Middle frontal gyrus (tissue), 1 donor: ENCODE data around the gene KLHL24.
"Not testable (repeated sequence)": the region's sequence is repeated elsewhere in the genome, so short reads cannot be mapped to it uniquely, and the experiment has no call there.

Source experiments
- DNase-seq: peaks from one replicate; pipeline ENCODE4 v3.0.0-alpha.2; 2015; ENCODE audit warnings: low spot score; ENCODE audit errors: extremely low spot score

The KLHL24 gene

DNA sequence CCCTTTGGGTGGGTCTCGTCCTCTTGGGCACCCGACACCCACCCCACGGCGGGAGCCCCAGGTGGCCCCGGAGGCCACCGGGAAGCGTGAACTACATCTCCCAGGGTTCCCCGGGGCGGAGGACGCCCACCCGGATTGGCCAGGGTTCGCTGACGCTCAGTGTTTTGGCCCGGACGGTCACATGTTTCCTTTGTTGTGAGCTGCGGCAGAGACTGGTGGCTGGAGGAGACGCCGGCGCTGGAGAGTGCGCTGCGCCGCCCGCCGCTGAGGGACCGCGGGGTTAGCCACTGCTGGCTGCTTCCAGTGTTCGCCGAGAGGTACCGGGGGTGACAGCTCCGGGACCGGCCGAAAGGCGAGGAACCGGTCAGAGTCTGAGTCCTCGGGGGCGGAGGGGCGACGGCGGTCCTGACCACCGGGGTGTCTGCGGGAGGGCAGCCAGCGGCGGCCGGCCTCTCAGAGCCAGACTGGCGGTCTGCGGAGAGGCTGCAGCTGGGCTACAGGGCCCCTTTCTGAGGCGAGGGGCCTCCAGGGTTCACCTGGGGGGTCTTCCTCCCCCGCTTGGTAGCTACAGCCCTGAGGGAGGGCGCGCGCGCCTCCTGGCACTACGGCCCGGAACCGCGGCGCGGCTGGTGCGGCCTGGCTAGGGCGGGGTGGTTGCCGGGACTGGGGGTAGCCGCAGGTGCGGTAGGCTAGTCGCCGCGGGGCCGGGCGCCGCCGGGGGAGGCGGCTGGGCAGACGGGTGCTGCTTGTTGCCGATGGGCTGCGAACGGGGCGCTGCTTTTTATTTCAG, at the start of gene KLHL24:
Gene KLHL24 (plus strand): TSS at position 193 of the 790 bp plus-strand sequence. CDS start 14,734 bp downstream, outside the sequence.
- DNase-seq, result peak; percentile 93

DNA sequence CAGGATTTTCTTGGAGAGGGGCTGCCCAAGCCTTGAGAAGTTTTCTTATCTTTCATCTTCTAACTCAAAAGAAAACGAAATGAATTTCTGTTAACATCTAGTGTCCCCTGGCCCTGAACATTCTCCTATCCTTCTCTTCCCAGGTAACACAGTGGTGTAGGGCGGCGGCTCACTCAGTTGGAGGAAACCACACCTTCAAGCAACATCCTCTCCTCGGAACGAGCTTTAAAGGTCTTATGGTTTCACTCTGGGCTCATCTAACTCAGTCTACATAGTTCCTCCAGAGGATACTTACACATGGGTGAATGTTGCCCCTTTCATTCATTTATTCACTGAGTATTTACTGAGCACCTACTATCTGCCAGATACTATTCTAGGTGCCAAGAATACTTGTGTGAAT, 48.9 kb upstream of the KLHL24 start:
- DNase-seq, result no peak

GRCh38 chr3:183587336-183587735, 48.1 kb upstream of the KLHL24 start:
- no peak for DNase-seq

DNA sequence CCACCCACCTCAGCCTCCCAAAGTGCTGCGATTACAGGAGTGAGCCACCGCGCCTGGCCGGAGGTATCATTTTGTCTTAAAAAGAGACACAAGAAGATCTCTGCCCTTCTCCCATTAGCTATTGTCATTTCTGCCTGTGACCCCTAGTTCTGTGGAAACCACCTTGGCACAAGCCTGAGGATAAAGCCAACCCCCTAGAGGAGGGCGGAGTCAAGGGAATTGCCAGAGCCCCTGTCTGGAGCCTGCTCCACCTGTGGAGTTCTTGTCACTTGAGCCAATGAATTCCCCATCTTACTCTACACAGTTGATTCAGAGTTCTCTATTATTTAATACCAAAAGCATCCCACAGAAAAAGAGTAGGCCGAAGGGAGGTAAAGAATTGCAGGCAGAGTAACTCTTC, 45.0 kb upstream of the KLHL24 start:
- no peak for DNase-seq

- no peak for DNase-seq
These were observed 43.4 kb upstream of the KLHL24 start for GRCh38 chr3:183591881-183592521.

- DNase-seq, result no peak
These were observed 42.6 kb upstream of the KLHL24 start for GRCh38 chr3:183592821-183593220.

- no peak for DNase-seq
These were observed 40.8 kb upstream of the KLHL24 start for GRCh38 chr3:183594636-183595035.

DNA sequence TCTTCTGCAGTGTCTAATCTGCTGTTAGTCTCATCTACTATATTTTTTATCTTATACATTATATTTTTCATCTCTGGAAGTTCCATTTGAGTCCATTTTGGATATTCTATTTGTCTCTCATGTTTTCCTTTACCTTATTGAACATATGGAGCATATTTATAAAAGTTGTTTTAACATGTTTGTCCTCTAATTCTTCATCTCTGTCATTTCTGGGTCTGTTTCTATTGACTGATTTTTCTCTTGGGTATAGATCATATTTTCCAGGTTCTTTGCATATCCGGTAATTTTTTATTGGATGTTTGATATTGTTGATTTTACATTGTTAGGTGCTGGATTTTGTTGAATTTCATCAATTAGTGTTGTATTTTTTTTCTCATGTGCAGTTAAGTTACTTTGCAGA, 37.5 kb upstream of the KLHL24 start:
- DNase-seq, result no peak

- not testable (repeated sequence) for DNase-seq
These were observed 24.1 kb upstream of the KLHL24 start for GRCh38 chr3:183611326-183611725.

- no peak for DNase-seq
These were observed 21.8 kb upstream of the KLHL24 start for GRCh38 chr3:183613366-183614285.

GRCh38 chr3:183618542-183618941, 16.9 kb upstream of the KLHL24 start:
- DNase-seq, result no peak

GRCh38 chr3:183619010-183619409, 16.4 kb upstream of the KLHL24 start:
- no peak for DNase-seq

- no peak for DNase-seq
These were observed 15.7 kb upstream of the KLHL24 start for GRCh38 chr3:183619624-183620251.

DNA sequence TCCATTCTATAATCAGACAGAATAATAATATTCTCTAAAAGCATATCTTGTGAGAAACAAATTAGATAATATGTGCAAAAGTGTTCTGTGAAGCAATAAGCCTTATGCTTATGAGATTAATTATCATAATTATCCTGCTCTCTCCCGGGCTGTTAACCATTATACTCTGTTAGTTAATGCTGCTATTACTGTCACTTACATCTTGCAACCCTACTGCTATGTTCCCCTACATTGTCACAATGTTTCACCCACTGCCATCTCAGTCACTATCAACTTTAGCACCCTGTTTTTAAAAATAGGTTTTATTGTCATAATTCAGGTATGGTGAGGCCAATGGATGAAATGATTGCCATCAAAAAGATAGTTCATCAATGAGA, 15.2 kb upstream of the KLHL24 start:
- no peak for DNase-seq

- not testable (repeated sequence) for DNase-seq
These were observed 12.9 kb upstream of the KLHL24 start for GRCh38 chr3:183622473-183622872.

- no peak for DNase-seq
These were observed 8.4 kb upstream of the KLHL24 start for GRCh38 chr3:183626877-183627594.

- DNase-seq, result no peak
These were observed 5.7 kb upstream of the KLHL24 start for GRCh38 chr3:183629546-183630301.

DNA sequence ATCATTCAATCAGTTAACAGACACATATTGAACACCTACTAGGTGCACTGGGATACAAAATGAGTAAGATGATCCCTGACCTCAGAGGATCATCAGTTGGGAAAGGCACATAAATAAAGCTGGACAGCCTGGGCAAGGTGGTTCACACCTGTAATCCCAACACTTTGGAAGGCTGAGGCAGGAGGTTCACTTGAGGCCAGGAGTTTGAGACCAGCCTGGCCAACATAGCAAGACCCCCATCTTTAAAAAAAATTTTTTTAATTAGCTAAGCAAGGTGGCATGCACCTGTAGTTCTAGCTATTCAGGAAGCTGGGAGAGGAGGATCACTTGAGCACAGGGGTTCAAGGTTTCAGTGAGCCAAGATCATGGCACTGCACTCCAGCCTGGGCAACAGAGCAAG, 3.7 kb upstream of the KLHL24 start:
- no peak for DNase-seq

GRCh38 chr3:183632725-183633124, 2.7 kb upstream of the KLHL24 start:
- not testable (repeated sequence) for DNase-seq

GRCh38 chr3:183634707-183635106, 716 bp upstream of the KLHL24 start:
- DNase-seq, result no peak
